CD14-positive monocyte (primary cell): ENCODE results near the gene YPEL4. TPM values are rescaled to one million over a fixed set of nuclear protein-coding genes. Genes with fewer than 3 reads are reported as not detected.

ENCODE experiments used
- DNase-seq, 3 donors: peaks; one replicate each; pipeline ENCODE4 v3.0.0-alpha.2; 2011 to 2022
- H2AFZ ChIP-seq: 2 replicates; pipeline ENCODE4 v1.6.0; 2012; ENCODE audit warnings: mild to moderate bottlenecking, low read depth, low read length, inconsistent platforms; ENCODE audit not compliant: insufficient read depth, poor library complexity, severe bottlenecking
- H3K27ac ChIP-seq, 2 donors: 1 replicate in 1 of 2; 2 replicates in 1 of 2; pipeline ENCODE4 v1.5.1; 2012 to 2013; ENCODE audit warnings: low read length in 2 of 2, control low read depth in 1 of 2, inconsistent platforms in 1 of 2, low read depth in 1 of 2, mild to moderate bottlenecking in 1 of 2
- H3K27me3 ChIP-seq, 2 donors: one replicate each; pipeline versions ENCODE4 v1.6.0 to v1.6.1; 2011 to 2013; ENCODE audit warnings: low read length in 2 of 2; ENCODE audit not compliant: control insufficient read depth in 2 of 2, insufficient read depth in 2 of 2
- H3K36me3 ChIP-seq, 2 donors: replicated peaks in 1 of 2; 1 replicate in 1 of 2; 2 replicates in 1 of 2; pipeline versions ENCODE4 v1.5.1 to v1.6.1; 2012 to 2013; ENCODE audit warnings: low read length in 2 of 2, control low read depth in 1 of 2, inconsistent platforms in 1 of 2, mild to moderate bottlenecking in 1 of 2; ENCODE audit not compliant: insufficient read depth in 2 of 2, control insufficient read depth in 1 of 2
- H3K4me1 ChIP-seq, 2 donors: 1 replicate in 1 of 2; 2 replicates in 1 of 2; pipeline versions ENCODE4 v1.5.1 to v1.6.1; 2012 to 2013; ENCODE audit warnings: low read length in 2 of 2, control low read depth in 1 of 2, inconsistent platforms in 1 of 2, mild to moderate bottlenecking in 1 of 2, moderate library complexity in 1 of 2; ENCODE audit not compliant: insufficient read depth in 2 of 2, control insufficient read depth in 1 of 2
- H3K4me2 ChIP-seq: replicated peaks from 2 replicates; pipeline ENCODE3; 2012; ENCODE audit warnings: low read length, moderate library complexity, mild to moderate bottlenecking; ENCODE audit not compliant: poor library complexity, severe bottlenecking; ENCODE audit errors: extremely low read depth
- H3K4me3 ChIP-seq, 3 experiments: fragments of 200-600 bp in 1 of 3; sonication (generic) in 1 of 3; replicated peaks in 1 of 3; 1 replicate in 2 of 3; 2 replicates in 1 of 3; pipeline ENCODE4 v1.5.1; 2011 to 2013; ENCODE audit warnings: low read length in 3 of 3, mild to moderate bottlenecking in 3 of 3, control low read depth in 2 of 3, low read depth in 2 of 3, inconsistent platforms in 1 of 3, moderate library complexity in 1 of 3
- H3K79me2 ChIP-seq: 2 replicates; pipeline ENCODE4 v1.6.0; 2012; ENCODE audit warnings: mild to moderate bottlenecking, control low read depth, inconsistent platforms, low read length, moderate library complexity; ENCODE audit not compliant: insufficient read depth
- H3K9ac ChIP-seq: 2 replicates; pipeline ENCODE4 v1.6.0; 2017; ENCODE audit warnings: low read length, mild to moderate bottlenecking; ENCODE audit not compliant: insufficient read depth, poor library complexity, severe bottlenecking
- H3K9me3 ChIP-seq, 2 donors: replicated peaks in 1 of 2; 1 replicate in 1 of 2; 2 replicates in 1 of 2; pipeline versions ENCODE4 v1.5.1 to v1.6.1; 2012 to 2013; ENCODE audit warnings: low read length in 2 of 2, control low read depth in 1 of 2; ENCODE audit not compliant: control insufficient read depth in 1 of 2, insufficient read depth in 1 of 2
- H4K20me1 ChIP-seq: 2 replicates; pipeline ENCODE4 v1.6.0; 2012; ENCODE audit warnings: mild to moderate bottlenecking, low read length, control low read depth, moderate library complexity; ENCODE audit not compliant: insufficient read depth
- H3K27ac Mint-ChIP-seq, 7 donors: one replicate each; pipeline ENCODE4 v1.8.0; 2020; ENCODE audit warnings: mild to moderate bottlenecking in 7 of 7, mixed read lengths in 7 of 7, moderate library complexity in 6 of 7, inconsistent platforms in 2 of 7
- H3K27me3 Mint-ChIP-seq, 3 donors: one replicate each; pipeline ENCODE4 v1.8.0; 2021 to 2022; ENCODE audit warnings: low read depth in 3 of 3, mild to moderate bottlenecking in 3 of 3, mixed read lengths in 3 of 3, moderate library complexity in 3 of 3, inconsistent platforms in 1 of 3
- H3K36me3 Mint-ChIP-seq, 2 donors: one replicate each; pipeline ENCODE4 v1.8.0; 2020; ENCODE audit warnings: mixed read lengths in 2 of 2, inconsistent platforms in 1 of 2, mild to moderate bottlenecking in 1 of 2
- H3K4me1 Mint-ChIP-seq: one replicate; pipeline ENCODE4 v1.8.0; 2020; ENCODE audit warnings: mild to moderate bottlenecking, mixed read lengths
- H3K4me3 Mint-ChIP-seq, 2 donors: one replicate each; pipeline ENCODE4 v1.8.0; 2020; ENCODE audit warnings: mild to moderate bottlenecking in 2 of 2, mixed read lengths in 2 of 2, moderate library complexity in 1 of 2
- H3K9me3 Mint-ChIP-seq, 7 donors: one replicate each; pipeline ENCODE4 v1.8.0; 2020 to 2022; ENCODE audit warnings: mixed read lengths in 7 of 7, mild to moderate bottlenecking in 6 of 7, moderate library complexity in 6 of 7, inconsistent platforms in 2 of 7
- WGBS: methylation state at CpG from one replicate; pipeline ENCODE4 v1.1.5; 2013; ENCODE audit warnings: missing lambda C conversion rate; ENCODE audit not compliant: insufficient coverage; 5-methylcytosine and 5-hydroxymethylcytosine counted together
- intact Hi-C, 2 donors: fragments of 100-400 bp; cut with micrococcal nuclease; formaldehyde crosslinking; loops; one replicate each; pipeline versions ENCODE4 v1.15.0 to v1.15.1; 2023
- polyA plus RNA-seq, 3 donors: library from polyadenylated mRNA; depleted of rRNA in 1 of 3; unstranded in 2 of 3; stranded (reverse) in 1 of 3; fragments of 300-500 nt in 2 of 3; fragments of >200 nt in 1 of 3; fragmentation: Illumina TruSeq in 2 of 3; gene quantifications; 1 replicate in 2 of 3; 2 replicates in 1 of 3; pipeline ENCODE4 v1.2.3, GENCODE V29; 2012 to 2021
- TF ChIP-seq, protein P1 (sequence below): fragments of 200-600 bp; IDR thresholded peaks from one replicate; pipeline ENCODE4 v1.8.0; 2022; ENCODE audit warnings: antibody characterized with exemption, mild to moderate bottlenecking

YPEL4 gene
- polyA plus RNA-seq, 3 donors: 0.36 to 0.56 TPM; not detected in 1

DNA sequence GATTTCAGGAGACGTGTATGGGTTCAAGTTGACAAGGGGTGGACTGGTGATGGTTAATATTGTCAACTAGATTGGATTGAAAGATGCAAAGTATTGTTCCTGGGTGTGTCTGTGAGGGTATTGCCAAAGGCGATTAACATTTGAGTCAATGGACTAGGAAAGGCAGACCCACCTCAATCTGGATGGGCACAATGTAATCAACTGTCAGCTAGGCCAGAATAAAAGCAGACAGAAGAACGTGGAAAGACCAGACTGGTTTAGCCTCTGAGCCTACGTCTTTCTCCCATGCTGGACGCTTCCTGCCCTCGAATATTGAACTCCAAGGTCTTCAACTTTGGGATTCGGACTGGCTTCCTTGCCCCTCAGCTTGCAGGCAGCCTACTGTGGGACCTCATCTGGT lies 1.7 kb upstream of the YPEL4 start:
- intact Hi-C loops: no loop called here
- Histone ChIP-seq H3K27me3 (peaks cover 29 to 31% of the 10 kb centered on the region in 2 donors), H3K4me2 (no peak overlapping the region), H3K36me3 (no peaks in the 10 kb centered on the region), H3K9me3 (peaks cover 3 to 17% of the 10 kb centered on the region in 2 donors), H2AFZ (no peak overlapping the region), H3K4me1 (peaks cover 56 to 59% of the 10 kb centered on the region in 2 donors), H3K27ac (no peak overlapping the region), H3K79me2 (no peaks in the 10 kb centered on the region), H4K20me1 (no peaks in the 10 kb centered on the region), H3K4me3 (no peak overlapping the region), H3K9ac (no peak overlapping the region)
- H3K27ac Mint-ChIP-seq: peak overlapping the region in 1 of 7 donors; percentile 62
- H3K27me3 Mint-ChIP-seq: peaks cover 36 to 43% (median 38%) of the 10 kb centered on the region in 3 donors
- H3K9me3 Mint-ChIP-seq: peaks cover 0 to 19% (median 13%) of the 10 kb centered on the region in 7 donors
- peaks cover 65% of the 10 kb centered on the region for H3K4me1 Mint-ChIP-seq
- H3K4me3 Mint-ChIP-seq: no peak overlapping the region
- DNase-seq: no peak
- peaks cover 0 to 15% of the 10 kb centered on the region in 2 donors for H3K36me3 Mint-ChIP-seq
- WGBS: 89% methylated on average over 6 of the region's 7 CpGs
- TF ChIP-seq, protein P1, sequence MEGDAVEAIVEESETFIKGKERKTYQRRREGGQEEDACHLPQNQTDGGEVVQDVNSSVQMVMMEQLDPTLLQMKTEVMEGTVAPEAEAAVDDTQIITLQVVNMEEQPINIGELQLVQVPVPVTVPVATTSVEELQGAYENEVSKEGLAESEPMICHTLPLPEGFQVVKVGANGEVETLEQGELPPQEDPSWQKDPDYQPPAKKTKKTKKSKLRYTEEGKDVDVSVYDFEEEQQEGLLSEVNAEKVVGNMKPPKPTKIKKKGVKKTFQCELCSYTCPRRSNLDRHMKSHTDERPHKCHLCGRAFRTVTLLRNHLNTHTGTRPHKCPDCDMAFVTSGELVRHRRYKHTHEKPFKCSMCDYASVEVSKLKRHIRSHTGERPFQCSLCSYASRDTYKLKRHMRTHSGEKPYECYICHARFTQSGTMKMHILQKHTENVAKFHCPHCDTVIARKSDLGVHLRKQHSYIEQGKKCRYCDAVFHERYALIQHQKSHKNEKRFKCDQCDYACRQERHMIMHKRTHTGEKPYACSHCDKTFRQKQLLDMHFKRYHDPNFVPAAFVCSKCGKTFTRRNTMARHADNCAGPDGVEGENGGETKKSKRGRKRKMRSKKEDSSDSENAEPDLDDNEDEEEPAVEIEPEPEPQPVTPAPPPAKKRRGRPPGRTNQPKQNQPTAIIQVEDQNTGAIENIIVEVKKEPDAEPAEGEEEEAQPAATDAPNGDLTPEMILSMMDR: no peak

DNA sequence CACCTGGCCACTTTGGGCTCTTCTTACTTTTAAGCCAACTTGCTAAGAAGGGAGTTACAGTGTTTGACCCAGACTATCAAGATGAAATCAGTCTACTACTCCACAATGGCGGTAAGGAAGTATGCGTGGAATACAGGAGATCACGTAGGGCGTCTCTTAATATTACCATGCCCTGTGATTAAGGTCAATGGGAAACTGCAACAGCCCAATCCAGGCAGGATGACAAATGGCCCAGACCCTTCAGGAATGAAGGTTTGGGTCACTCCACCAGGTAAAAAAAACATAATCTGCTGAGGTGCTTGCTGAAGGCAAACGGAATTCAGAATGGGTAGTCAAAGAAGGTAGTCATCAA lies 1.0 kb upstream of the YPEL4 start:
- WGBS: 100% methylated on average over 4 of the region's 5 CpGs
- H3K27me3 ChIP-seq: peaks cover 36 to 38% of the 10 kb centered on the region in 2 donors
- no peaks in the 10 kb centered on the region for H4K20me1 ChIP-seq
- H3K4me2 ChIP-seq: no peak overlapping the region
- no peak overlapping the region for H3K4me3 ChIP-seq
- no peak overlapping the region for H3K27ac ChIP-seq
- DNase-seq: no peak
- Mint-ChIP-seq H3K9me3 (peaks cover 0 to 20% (median 14%) of the 10 kb centered on the region in 7 donors), H3K4me3 (peak overlapping the region in 1 of 2 donors; percentile 14), H3K27ac (peak overlapping the region in 4 of 7 donors; percentile 24 to 88 (median 66)), H3K27me3 (peaks cover 43 to 50% (median 45%) of the 10 kb centered on the region in 3 donors), H3K4me1 (peaks cover 72% of the 10 kb centered on the region), H3K36me3 (peaks cover 0 to 22% of the 10 kb centered on the region in 2 donors)
- peaks cover 63 to 66% of the 10 kb centered on the region in 2 donors for H3K4me1 ChIP-seq
- no peak overlapping the region for H2AFZ ChIP-seq
- H3K79me2 ChIP-seq: no peaks in the 10 kb centered on the region
- no peak overlapping the region for H3K9ac ChIP-seq
- no peaks in the 10 kb centered on the region for H3K36me3 ChIP-seq
- intact Hi-C loops: no loop called here
- TF ChIP-seq, protein P1: no peak
- peaks cover 3 to 17% of the 10 kb centered on the region in 2 donors for H3K9me3 ChIP-seq
